ENCODE data around the gene LCOR.
"Not testable (repeated sequence)": the region's sequence is repeated elsewhere in the genome, so short reads cannot be mapped to it uniquely, and the experiment has no call there.

LCOR gene

DNA sequence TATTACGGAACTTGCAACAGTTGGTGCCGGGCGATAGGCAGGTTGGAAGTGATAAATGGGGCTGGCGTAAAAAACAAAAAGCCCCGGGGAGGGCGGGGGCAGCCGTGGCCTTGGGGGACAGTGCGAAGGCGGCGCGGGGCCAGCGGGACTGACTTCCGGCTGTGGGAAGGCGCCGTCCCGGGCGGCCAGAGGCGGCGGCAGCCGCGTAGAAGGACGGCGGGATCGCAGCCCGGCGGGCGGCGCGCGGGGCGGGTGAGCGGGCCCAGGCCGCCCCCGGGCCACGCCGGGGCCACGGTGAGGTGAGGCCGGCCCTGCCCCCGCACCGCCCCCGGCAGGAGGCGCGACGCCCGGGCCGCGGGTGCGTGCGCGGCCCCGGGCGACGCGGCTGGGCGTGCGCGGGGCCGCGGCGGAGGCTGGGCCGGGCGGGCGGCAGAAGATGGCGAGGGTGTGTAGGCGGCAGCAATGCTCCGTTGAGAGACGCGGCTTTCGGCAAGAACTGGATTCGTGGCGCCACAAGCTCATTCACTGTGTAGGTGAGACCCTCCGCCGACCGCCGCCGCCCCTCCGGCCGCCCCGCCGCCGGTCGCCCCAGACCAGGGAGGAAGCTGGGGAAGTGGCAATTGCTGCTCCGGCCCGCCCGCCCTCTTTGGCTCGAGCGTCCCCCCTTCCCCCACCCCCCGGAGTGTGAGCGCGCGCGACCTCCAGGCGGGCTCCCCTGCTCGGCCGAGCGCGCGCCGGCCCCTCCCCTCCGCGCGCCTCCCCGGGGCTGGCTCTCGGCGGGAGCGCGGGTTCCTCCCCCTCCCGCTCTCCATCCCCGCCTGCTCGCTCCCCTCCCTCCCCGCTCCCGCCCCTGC lies at the start of gene LCOR:
Gene LCOR, plus strand, starts transcription at position 432 of the 854 bp plus-strand sequence. CDS start 116,760 bp downstream, outside the sequence.
- no peak for DNase-seq

DNA sequence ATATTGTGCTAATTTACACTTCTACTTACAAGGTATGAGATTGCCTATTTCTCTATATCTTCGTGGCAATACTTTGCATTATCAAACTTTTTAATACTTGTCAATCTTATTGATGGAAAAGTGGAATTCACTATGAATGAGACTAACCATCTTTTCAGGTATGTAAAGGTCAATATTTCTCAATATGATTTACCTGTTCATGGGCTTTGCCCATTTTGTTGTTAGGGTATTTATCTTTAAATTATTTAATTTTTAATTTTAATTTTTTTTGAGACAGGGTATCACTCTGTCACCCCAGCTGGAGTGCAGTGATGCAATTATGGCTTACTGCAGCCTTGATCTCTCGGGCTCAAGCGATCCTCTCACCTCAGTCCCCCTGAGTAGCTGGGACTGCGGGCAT lies 47.8 kb upstream of the LCOR start:
- no peak for DNase-seq

DNA sequence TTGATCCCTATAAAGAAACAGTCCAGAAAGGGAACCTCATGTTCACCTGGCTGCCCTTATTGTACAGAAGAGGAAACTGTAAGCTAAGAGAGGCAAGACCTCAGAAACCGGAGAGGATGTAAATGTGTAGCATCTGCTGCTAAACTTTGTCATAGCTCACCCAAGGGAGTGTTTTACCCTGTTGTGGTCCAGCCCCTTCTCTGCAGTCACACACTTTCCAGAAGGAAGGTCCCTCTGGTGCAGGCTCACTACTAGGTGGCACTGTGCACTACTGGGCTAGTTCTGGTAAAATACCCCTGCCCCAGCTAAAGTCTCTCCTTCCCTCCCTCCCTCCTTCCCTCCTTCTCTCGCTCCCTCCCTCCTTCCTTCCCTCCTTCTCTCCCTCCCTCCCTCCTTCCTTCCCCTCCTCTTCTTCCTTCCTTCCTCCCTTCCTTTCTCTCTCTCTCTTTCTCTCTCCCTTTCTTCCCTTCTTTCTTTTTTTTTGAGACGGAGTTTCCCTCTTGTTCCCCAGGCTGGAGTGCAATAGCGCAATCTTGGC lies 42.5 kb upstream of the LCOR start:
- no peak for DNase-seq

DNA sequence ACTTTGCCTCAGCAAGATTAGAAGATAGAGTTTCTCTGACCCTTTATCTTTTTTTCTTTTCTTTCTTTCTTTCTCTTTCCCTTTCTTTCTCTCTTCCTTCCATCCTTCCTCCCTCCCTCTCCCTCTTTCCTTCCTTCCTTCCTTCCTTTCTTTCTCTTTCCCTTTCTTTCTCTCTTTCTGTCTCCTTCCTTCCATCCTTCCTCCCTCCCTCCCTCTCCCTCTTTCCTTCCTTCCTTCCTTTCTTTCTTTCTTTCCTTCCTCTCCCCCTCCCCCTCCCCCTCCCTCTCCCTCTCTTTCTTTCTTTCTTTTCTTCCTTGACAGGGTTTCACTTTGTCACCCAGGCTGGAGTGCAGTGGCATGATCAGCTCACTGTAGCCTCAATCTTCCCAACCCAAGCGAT lies 40.2 kb upstream of the LCOR start:
- no peak for DNase-seq

DNA sequence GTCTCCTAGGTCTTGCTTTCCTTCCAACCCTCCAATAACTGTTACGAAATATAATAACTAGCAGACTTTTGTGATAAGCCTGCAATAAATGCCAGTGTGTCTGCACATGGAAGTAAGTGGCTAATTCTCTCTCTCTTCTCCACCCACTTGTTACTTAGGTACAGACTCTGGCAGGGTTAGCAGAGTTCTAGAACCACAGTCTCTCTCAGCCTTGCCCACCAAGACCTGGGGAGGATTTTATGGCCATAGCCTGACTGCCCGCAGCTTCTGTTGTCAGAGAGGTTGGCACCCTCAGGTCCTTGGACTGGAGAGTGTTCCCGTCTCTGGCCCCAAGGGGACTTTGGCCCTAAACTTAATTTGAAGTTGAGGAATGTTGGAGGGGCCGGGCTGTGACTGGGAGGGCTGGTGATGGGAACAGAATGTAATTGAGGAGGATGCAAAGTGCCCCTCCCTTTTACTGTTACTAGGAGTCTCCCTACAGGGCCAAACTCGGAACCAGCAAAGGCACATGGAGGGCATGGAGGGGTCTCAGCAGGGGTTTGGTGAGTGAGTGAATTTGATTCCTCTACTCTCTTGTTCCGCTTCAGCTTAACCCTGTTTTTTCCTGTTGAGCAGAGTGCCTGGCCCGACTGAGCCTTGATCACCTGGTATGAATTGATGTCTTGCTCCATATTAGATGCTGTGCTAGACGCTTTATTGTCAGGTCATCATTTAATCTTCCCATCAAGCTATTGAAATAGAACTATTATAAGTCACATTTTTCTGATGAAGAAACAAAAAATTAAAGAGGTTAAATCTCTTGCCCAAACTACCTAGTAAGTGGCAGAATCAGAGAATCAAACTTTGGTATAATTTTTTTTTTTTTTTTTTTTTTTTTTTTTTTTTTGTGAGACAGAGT lies 37.0 kb upstream of the LCOR start:
- no peak for DNase-seq

DNA sequence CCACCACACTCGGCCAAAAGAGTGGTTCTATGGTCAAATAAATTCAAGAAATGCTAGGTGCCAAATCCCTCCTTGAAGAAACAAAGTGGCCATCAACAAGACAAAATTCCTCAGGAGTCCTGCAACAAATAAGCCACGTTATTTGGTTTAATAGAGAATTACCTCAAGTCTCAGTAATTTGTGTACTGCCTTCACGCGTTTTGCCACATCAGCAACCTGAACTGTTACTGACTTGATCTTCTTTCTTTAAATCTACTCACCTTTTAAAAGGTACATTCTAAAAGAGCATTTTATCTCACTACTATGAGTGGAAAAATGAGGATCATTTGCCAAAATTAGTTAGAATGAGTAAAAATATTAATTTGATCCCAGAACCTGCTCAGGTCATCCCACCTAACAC lies 34.6 kb upstream of the LCOR start:
- DNase-seq = no peak

DNA sequence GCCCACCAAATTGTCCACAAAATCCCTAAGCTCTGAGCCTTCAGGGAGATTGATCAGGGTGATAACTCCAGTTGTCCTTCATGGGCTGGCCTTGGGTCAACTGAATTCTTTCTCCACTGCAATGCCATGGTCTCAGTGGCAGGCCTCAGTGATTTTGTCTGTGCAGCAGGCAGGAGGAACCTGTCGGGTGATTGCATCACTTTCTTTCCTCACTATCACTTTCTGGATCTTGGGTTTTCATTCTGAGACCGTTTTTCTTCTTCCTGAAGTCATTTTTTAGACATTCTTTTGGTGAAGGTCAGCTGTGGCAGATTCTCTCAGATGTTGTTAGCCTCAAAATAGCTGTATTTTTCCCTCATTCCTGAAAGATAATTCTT lies 28.8 kb upstream of the LCOR start:
- no peak for DNase-seq

DNA sequence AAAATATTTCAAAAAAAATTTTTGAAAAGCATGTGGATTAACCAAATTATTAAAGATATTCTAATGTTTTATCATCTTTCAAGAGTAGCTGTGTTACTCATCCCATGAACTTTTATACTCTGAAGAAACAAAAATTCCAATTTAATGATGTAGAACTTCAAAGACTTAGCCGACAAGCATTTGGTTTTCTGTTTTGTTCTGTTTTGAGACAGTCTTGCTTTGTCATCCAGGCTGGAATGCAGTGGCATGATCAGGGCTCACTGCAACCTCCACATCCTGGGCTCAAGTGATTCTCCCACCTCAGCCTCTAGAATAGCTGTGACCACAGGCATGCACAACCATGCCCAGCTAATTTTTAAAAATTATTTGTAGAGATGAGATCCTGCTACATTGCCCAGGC lies 17.8 kb upstream of the LCOR start:
- DNase-seq = no peak

DNA sequence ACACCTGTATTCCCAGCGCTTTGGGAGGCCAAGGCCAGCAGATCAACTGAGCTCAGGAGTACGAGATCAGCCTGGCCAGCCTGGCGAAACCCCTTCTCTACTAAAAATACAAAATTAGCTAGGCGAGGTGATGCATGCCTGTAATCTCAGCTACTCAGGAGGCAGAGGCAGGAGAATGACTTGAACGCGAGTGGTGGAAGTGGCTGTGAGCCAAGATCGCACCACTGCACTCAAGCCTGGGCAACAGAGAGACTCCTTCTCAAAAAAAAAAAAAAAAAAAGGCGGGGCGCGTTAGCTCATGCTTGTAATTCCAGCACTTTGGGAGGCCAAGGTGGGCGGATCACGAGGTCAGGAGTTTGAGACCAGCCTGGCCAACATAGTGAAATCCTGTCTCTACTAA lies 13.1 kb upstream of the LCOR start:
- not testable (repeated sequence) for DNase-seq

DNA sequence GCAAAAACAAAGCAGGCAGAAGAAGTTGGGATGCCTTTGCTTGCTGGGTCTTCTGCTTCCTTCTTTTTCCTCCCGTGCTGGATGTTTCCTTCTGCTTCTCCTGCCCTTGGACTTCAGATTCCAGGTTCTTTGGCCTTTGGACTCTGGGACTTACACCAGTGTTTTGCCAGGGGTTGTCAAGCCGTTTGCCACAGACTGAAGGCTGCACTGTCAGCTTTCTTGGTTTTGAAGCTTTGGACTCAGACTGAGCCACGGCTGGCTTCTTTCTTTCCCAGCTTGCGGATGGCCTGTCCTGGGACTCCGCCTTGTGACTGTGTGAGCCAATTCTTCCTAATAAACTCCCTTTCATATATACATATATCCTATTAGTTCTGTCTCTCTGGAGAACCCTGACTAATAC lies 11.3 kb upstream of the LCOR start:
- no peak for DNase-seq

DNA sequence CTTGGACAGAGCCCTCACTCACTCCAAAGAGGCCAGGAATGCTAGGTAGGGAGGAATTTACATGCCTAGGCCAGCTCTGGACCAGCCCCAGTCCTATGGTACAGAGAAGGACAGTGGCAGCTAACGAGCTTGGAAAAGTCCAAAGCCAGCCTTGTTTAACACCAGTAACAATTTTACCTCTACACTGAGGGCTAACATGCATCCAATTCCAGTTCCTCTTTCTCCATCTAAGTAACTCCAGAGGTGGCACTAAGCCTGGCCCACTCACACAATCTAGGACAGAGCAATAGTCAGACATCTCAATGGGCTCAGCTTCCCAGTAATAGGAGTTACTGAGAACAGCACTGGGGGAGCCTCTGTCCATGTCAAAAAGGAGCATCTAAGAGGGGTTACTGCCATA lies 5.7 kb upstream of the LCOR start:
- no peak for DNase-seq

DNA sequence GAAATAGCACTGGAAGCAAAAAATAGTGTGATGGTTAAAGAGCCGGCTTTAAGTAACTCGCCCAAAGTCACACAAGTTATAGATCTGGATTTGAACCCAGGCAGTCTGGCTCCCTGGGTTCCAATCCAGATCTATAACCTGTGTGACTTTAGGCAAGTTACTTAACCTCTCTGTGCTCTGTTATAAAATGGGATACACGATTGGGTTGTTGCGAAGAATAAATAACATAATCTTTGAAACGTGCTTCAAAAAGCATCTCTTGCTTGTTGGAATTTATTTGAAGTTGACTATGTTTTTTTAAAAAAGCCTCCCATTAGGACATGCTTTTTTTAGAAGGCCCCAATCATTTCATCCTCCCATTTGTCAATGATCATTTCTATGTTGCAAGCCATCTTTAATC lies 3.5 kb upstream of the LCOR start:
- no peak for DNase-seq

DNA sequence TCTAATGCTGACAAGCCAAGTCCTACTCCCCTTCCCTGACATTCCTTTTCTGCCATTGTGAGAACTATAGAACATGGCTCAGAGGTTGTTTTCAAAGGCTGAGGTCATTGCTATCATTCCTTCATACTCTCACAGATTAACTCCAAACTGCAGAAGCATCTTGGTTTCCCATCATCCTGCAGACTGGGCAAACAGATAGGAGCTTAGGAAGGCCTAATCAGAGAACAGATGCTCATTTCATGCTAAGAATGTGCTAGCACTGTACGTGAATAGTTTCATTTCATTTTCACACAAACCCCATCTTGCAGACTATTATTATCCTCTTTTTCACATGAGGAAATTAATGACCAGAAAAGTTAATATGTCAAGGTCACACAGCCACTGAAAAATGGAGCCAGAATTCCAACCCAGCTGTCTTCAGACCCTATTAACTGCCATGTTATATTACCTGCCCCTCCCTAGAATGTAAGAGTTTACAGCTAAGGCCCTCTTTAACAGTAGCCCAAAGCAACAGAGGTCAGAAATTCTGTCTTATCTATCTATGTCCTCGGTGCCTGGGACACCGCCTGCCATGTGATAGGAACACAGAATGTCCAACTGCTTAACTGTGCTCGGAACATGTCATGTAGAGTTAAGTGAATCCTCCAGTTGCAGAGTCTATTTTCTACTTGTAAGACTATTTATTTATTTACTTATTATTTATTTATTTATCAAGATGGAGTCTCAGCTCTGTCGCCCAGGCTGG lies 2.9 kb upstream of the LCOR start:
- no peak for DNase-seq

DNA sequence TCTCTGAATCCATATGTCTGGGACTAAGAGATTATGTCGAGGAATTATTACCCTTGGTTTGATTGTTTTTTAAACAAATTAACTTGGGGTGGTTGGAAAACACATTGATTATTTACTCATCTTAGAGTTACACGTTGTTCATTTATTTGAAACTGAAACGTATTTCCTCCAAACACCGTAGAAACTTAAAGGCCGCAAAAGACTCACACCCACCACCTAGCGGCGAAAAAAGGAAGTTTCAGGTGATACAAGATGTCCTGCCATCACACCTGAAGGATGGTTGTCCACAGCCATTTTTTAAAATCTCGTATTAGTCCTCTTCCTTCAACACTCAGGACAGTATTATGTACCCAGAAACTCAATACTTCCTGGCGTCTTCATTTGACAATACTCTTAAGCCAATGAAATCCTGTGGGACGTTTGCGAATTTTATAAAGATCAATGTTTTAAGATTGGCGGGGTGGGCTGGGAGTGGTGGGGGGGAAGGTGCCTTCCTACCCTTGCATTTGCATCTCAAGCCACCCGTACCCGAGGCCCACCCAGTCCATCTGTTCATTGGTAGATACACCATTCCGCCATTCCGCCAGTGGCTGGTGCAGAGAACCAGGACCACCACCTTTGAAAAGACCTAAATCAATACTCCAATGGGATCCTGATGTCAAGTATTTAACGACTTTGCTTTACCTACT lies 1.4 kb upstream of the LCOR start:
- DNase-seq = peak; percentile 1

DNA sequence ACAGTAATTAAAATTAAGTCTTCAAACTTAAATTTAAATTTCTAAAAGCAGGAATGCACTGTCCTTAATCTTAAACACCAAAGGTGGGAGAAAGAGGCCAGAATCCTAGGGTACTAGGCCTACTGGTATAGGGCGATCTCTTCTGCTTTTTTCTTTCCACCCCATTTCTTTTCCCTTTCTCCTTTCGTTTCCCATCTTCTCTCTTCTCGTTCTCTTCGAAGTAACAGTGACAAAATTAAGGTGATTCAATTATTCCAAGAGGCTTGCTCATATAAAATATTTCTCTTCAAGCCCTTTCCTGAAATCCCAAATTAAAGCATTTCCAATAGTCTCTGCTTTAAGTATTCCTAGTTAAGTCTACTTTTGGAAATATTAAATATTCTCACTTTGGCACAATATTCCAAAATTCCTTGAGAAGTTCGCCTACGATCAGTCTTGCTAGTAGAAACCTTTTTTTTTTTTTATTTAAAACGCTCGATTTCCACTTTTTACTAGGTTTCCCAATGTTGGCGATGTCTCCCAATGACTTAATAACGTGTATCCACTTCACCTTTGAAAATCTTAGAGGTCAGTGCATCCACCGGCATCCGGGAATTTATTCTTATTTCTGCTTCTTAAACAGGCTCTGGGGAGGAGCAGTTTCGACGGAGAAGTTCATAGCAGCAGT lies 765 bp upstream of the LCOR start:
- no peak for DNase-seq

DNA sequence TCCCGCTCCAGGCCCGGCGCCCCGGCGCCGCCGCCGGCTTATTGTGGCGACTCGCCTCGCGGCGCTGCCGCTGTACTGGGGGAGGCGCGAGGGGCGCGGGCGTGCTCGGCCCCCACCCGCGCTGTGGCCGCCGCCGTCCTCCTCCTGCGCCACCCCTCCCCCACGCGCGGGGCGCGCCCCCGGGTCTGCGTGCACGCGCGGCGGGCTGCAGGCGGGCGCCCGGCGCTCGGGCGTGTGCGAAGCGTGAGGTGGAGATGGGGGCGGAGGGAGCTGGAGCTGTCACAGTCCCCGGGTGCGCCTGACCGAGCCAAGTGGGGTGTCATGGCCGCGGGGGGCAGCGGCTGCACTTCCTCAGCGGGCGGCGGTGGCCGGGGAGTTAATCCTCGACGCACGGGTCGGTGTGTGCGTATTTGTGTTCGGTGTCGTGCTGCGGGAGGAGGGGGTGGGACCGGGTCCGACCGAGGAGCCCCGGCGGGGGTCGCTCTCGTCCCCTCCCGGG lies 672 bp downstream of the LCOR start:
- no peak for DNase-seq

DNA sequence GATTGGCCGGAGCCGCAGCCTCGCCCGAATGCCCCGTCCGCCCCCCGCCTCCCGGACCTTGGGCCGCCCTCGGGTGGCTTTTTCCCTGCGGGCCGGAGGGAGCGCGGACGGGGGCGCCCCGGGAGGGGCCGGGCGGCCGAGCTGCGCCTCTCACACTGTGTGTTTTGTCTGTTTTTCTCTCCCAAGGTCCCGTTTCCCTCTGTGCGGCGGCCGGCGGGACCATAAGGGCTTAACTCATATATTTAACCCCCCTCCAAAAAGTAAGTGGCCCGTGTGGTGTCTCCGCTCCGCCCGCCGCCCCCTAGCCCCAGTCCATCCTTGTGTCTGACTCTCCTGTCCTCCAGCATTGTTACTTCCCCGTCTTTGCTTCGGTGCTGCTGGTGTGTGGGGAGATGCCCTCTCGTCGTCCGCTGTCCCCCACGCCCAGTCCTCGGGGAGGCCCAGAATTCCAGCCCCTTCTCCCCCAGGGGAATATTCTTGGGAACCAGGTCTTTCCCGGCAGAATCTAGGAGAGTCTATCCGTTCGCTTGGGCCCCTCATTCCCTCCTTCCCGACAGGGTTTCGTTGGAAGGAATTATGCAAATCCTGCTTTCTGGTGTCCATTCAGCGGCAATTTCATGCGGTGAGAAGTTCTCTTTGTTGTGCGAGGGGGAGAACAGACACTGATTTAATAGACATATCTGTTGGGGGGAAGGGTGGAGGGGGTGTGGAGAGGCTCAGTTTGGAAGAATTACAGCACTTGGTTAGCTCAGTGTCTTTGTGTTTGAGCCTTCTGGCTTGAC lies 1.3 kb downstream of the LCOR start:
- no peak for DNase-seq

DNA sequence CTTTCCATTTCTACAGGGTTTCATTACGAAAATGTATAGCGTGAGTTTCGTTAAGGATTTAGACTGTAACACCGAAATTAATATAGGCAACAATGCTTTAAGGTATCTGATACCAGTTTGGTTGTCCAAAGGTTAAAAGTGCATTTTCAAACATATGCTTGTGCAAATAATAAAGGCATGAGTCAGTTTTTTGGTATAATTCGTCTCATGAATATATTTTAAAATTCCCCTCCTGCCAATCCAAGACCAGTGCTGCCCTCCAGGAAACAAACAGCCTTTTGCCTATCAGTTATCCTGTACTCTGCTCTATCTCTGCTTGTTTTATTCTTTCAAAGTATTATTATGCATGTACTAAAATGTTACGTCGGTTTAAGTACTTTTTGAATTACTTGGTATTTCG lies 2.0 kb downstream of the LCOR start:
- no peak for DNase-seq

DNA sequence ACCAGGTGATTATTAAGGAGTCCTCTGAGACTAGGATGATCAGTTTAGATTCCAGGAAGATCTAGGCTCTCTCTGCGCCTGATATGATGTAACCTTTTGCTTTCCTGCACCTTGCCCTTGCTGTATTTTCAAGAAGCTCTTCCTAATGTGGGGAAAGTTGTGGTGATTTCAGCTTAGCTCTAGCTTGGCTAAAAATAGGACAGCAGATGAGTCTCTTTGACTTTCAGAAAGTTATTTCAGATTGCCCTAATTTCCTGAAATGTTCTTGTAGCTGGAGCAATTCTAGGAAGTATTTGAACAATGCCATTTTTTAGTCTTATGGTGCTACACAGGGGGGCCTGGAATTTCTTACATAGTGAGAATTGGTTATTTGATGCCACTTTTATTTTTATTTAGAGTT lies 3.8 kb downstream of the LCOR start:
- DNase-seq = no peak

DNA sequence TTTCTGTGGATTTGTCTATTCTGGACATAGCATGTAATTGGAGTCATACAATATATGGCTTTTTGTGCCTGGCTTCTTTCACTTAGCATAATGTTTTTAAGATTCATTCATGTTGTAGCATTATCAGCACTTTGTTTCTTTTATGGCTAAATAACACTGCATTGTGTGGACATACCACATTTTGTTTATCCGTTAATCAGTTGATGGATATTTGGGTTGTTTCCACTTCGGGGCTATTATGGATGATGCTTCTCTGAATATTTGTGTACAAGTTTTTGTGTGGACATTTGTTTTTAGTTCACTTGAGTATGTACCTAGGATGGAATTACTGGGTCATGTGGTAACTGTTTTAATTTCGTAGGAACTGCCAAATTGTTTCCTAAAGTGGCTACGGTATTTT lies 6.4 kb downstream of the LCOR start:
- DNase-seq = no peak

Data from NCI-H2081 treated with DMSO at 0.1 percent for 48 hours (cell line).